ENCODE results near the gene SALL3.
"Not testable (repeated sequence)": the region's sequence is repeated elsewhere in the genome, so short reads cannot be mapped to it uniquely, and the experiment has no call there.

SALL3 gene

GRCh38 chr18:78948221-78948620, 31.4 kb upstream of the SALL3 start:
- Histone ChIP-seq H3K9ac (ENCODE audit: low read length) (no peak overlapping the region), H3K27me3 (ENCODE audit: control insufficient read depth, insufficient read depth, low read length) (no peaks in the 10 kb centered on the region), H3K27ac (ENCODE audit: low read depth, low read length) (no peak overlapping the region), H3K4me1 (ENCODE audit: control insufficient read depth, insufficient read depth, low read length) (no peaks in the 10 kb centered on the region), H3K36me3 (ENCODE audit: control insufficient read depth, insufficient read depth, low read length) (no peaks in the 10 kb centered on the region), H3K4me3 (ENCODE audit: low read length) (no peak overlapping the region)

DNA sequence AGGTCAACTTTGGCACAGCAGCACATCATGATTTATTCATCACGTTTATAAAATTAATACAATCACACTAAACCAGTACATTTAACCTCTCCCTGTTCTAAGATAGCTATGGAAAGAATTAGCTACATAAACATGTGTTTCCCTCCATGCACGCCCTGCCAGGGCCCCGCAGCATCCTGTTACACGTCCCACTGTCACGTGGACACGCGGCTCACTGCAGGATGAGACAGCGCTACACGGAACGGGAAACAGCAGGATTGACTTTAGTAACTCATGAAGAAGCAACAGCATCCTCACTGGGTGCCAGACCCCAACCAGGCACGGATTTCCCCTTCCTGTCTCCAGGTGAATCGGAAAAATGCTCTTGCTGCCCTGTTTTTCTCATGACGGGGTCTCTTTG, 30.9 kb upstream of the SALL3 start:
- H3K27me3 ChIP-seq (ENCODE audit: control insufficient read depth, insufficient read depth, low read length), result no peaks in the 10 kb centered on the region
- no peak overlapping the region for H3K9ac ChIP-seq (ENCODE audit: low read length)
- H3K27ac ChIP-seq (ENCODE audit: low read depth, low read length), result no peak overlapping the region
- H3K4me1 ChIP-seq (ENCODE audit: control insufficient read depth, insufficient read depth, low read length), result no peaks in the 10 kb centered on the region
- no peak overlapping the region for H3K4me3 ChIP-seq (ENCODE audit: low read length)
- H3K36me3 ChIP-seq (ENCODE audit: control insufficient read depth, insufficient read depth, low read length), result no peaks in the 10 kb centered on the region

- H3K27me3 ChIP-seq (ENCODE audit: control insufficient read depth, insufficient read depth, low read length), result no peaks in the 10 kb centered on the region
- H3K36me3 ChIP-seq (ENCODE audit: control insufficient read depth, insufficient read depth, low read length), result no peaks in the 10 kb centered on the region
- H3K4me1 ChIP-seq (ENCODE audit: control insufficient read depth, insufficient read depth, low read length), result no peaks in the 10 kb centered on the region
- no peak overlapping the region for H3K27ac ChIP-seq (ENCODE audit: low read depth, low read length)
- no peak overlapping the region for H3K9ac ChIP-seq (ENCODE audit: low read length)
- no peak overlapping the region for H3K4me3 ChIP-seq (ENCODE audit: low read length)
Measured at GRCh38 chr18:78949216-78949615, 30.4 kb upstream of the SALL3 start.

GRCh38 chr18:78950386-78950785, 29.2 kb upstream of the SALL3 start:
- H3K36me3 ChIP-seq (ENCODE audit: control insufficient read depth, insufficient read depth, low read length), result no peaks in the 10 kb centered on the region
- no peaks in the 10 kb centered on the region for H3K4me1 ChIP-seq (ENCODE audit: control insufficient read depth, insufficient read depth, low read length)
- H3K27me3 ChIP-seq (ENCODE audit: control insufficient read depth, insufficient read depth, low read length), result no peaks in the 10 kb centered on the region
- no peak overlapping the region for H3K27ac ChIP-seq (ENCODE audit: low read depth, low read length)
- no peak overlapping the region for H3K9ac ChIP-seq (ENCODE audit: low read length)
- no peak overlapping the region for H3K4me3 ChIP-seq (ENCODE audit: low read length)

DNA sequence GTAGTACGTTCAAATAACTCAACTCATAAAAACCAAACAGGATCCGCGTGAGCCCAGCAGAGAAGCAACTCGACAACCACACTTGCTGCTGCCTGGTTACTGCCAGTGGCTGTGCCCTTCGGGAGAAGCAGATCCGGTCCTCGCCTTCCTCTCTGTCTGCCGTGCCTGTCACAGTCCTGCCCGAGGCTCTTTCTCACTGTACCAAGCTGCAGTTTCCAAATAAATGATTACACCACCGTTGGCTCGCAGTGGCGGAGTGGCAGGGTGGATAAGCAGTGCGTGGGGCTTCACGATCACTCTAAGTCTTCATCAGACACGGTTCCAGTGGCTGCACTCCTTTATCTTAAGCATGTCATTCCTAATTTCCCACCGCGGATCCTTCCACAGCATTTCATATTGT, 26.1 kb upstream of the SALL3 start:
- H3K4me1 ChIP-seq (ENCODE audit: control insufficient read depth, insufficient read depth, low read length), result no peaks in the 10 kb centered on the region
- no peaks in the 10 kb centered on the region for H3K36me3 ChIP-seq (ENCODE audit: control insufficient read depth, insufficient read depth, low read length)
- H3K9ac ChIP-seq (ENCODE audit: low read length), result no peak overlapping the region
- H3K4me3 ChIP-seq (ENCODE audit: low read length), result no peak overlapping the region
- H3K27me3 ChIP-seq (ENCODE audit: control insufficient read depth, insufficient read depth, low read length), result no peaks in the 10 kb centered on the region
- H3K27ac ChIP-seq (ENCODE audit: low read depth, low read length), result no peak overlapping the region

DNA sequence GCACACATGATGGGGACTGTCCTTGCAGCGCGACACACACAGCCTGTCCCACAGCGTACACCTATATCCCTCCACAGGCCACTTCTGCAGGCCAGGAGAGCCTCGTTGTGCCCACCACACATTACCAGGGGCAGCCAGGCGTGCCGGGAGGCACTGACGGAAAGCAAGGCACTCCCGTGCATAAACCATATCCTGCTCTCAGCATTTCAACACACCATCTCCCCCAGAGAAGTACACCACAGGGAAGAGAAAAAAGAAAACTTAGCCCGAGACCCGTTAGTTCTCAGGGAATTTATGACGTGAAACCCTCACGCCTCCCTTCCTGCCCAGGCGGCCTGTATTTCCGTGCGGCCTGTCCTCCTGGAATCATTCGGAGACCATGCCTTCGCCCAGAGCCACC, 24.6 kb upstream of the SALL3 start:
- Histone ChIP-seq H3K4me3 (ENCODE audit: low read length) (no peak overlapping the region), H3K9ac (ENCODE audit: low read length) (no peak overlapping the region), H3K4me1 (ENCODE audit: control insufficient read depth, insufficient read depth, low read length) (no peaks in the 10 kb centered on the region), H3K27ac (ENCODE audit: low read depth, low read length) (no peak overlapping the region), H3K36me3 (ENCODE audit: control insufficient read depth, insufficient read depth, low read length) (no peaks in the 10 kb centered on the region), H3K27me3 (ENCODE audit: control insufficient read depth, insufficient read depth, low read length) (no peaks in the 10 kb centered on the region)

- Histone ChIP-seq H3K4me3 (ENCODE audit: low read length) (no peak overlapping the region), H3K9ac (ENCODE audit: low read length) (no peak overlapping the region), H3K36me3 (ENCODE audit: control insufficient read depth, insufficient read depth, low read length) (no peaks in the 10 kb centered on the region), H3K27me3 (ENCODE audit: control insufficient read depth, insufficient read depth, low read length) (no peaks in the 10 kb centered on the region), H3K27ac (ENCODE audit: low read depth, low read length) (no peak overlapping the region), H3K4me1 (ENCODE audit: control insufficient read depth, insufficient read depth, low read length) (no peaks in the 10 kb centered on the region)
Measured at GRCh38 chr18:78957140-78957539, 22.5 kb upstream of the SALL3 start.

- Histone ChIP-seq H3K27ac (ENCODE audit: low read depth, low read length) (no peak overlapping the region), H3K9ac (ENCODE audit: low read length) (no peak overlapping the region), H3K4me3 (ENCODE audit: low read length) (no peak overlapping the region), H3K27me3 (ENCODE audit: control insufficient read depth, insufficient read depth, low read length) (no peaks in the 10 kb centered on the region), H3K36me3 (ENCODE audit: control insufficient read depth, insufficient read depth, low read length) (no peaks in the 10 kb centered on the region), H3K4me1 (ENCODE audit: control insufficient read depth, insufficient read depth, low read length) (no peaks in the 10 kb centered on the region)
Measured at GRCh38 chr18:78960709-78961108, 18.9 kb upstream of the SALL3 start.

DNA sequence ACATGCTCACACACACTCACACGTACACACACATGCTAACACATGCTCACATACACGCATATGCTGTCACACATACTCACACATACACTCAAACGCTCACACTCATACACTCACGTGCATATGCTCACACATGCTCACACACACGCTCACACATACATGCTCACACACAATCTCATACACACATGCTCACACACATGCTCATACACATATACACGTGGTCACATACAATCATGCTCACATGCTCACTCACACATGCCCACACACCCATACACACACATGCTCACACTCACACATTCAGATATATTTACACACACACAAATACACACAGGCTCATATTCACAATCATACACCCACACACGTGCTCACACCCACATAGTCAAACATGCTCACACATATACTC, 17.5 kb upstream of the SALL3 start:
- H3K36me3 ChIP-seq (ENCODE audit: control insufficient read depth, insufficient read depth, low read length), result no peaks in the 10 kb centered on the region
- H3K27ac ChIP-seq (ENCODE audit: low read depth, low read length), result no peak overlapping the region
- H3K9ac ChIP-seq (ENCODE audit: low read length), result no peak overlapping the region
- H3K4me1 ChIP-seq (ENCODE audit: control insufficient read depth, insufficient read depth, low read length), result no peaks in the 10 kb centered on the region
- no peaks in the 10 kb centered on the region for H3K27me3 ChIP-seq (ENCODE audit: control insufficient read depth, insufficient read depth, low read length)
- no peak overlapping the region for H3K4me3 ChIP-seq (ENCODE audit: low read length)

DNA sequence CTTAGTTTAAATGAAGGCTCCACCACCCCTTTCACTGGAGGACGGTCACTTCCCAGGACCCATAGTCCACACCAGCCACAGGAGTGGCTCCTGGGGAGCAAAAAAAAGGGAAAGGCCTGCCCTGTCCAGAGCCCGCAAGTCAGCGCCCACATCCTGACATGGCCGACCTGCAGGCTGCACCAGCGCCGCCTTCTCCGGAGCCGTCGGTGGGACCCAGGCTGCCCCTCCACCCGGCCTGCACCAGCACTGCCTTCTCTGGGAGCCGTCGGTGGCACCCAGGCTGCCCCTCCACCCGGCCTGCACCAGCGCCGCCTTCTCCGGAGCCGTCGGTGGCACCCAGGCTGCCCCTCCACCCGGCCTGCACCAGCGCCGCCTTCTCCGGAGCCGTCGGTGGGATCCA, 14.9 kb upstream of the SALL3 start:
- H3K36me3 ChIP-seq (ENCODE audit: control insufficient read depth, insufficient read depth, low read length); H3K27me3 ChIP-seq (ENCODE audit: control insufficient read depth, insufficient read depth, low read length); H3K4me3 ChIP-seq (ENCODE audit: low read length); H3K27ac ChIP-seq (ENCODE audit: low read depth, low read length); H3K4me1 ChIP-seq (ENCODE audit: control insufficient read depth, insufficient read depth, low read length); H3K9ac ChIP-seq (ENCODE audit: low read length): not testable (repeated sequence)

GRCh38 chr18:78965260-78965659, 14.4 kb upstream of the SALL3 start:
- Histone ChIP-seq H3K4me1 (ENCODE audit: control insufficient read depth, insufficient read depth, low read length) (no peaks in the 10 kb centered on the region), H3K27me3 (ENCODE audit: control insufficient read depth, insufficient read depth, low read length) (no peaks in the 10 kb centered on the region), H3K27ac (ENCODE audit: low read depth, low read length) (no peak overlapping the region), H3K4me3 (ENCODE audit: low read length) (no peak overlapping the region), H3K36me3 (ENCODE audit: control insufficient read depth, insufficient read depth, low read length) (no peaks in the 10 kb centered on the region), H3K9ac (ENCODE audit: low read length) (no peak overlapping the region)

DNA sequence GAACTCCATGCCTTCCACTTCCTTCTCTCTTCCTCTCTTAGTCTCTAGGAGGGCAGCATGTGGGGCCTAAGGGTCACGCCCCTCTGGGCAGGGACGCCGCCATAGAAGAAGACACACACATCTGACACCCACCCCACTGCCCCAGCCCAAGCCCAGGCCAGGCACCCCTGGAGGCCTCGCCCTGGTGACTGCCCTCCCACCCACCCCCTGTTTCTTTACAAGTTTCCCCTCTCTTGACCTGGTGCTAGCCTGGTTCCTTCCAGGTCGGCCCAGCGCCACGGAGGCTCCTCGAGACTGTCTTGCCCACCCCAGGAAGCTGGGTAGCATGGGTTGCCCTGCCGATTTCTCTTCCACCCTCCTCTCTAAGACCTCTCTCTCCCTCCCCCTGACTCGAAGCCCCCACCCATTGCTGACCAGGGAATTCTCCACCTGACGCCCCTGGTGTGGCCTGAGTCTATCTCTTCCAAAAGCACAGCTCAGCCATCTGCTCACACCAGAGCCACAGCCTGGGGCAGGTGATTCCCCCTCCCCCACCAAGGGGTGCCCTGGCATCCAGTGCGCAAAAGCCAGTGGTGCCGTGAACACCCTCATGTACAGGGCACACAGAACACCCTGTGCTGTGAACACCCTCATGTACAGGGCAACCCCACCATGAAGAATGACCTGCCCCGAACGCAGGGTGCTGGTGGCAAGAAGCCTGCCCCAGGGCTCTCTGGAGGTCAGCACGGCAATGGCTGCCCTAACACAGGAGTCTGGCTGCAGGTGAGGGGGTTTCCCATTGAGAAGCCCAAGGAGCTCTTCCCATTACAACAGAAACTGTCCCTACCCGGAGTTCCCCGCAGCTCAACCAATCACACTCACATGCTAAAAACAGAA, 13.5 kb upstream of the SALL3 start:
- no peak overlapping the region for H3K9ac ChIP-seq (ENCODE audit: low read length)
- no peaks in the 10 kb centered on the region for H3K36me3 ChIP-seq (ENCODE audit: control insufficient read depth, insufficient read depth, low read length)
- H3K4me3 ChIP-seq (ENCODE audit: low read length), result no peak overlapping the region
- no peaks in the 10 kb centered on the region for H3K27me3 ChIP-seq (ENCODE audit: control insufficient read depth, insufficient read depth, low read length)
- H3K4me1 ChIP-seq (ENCODE audit: control insufficient read depth, insufficient read depth, low read length), result no peaks in the 10 kb centered on the region
- no peak overlapping the region for H3K27ac ChIP-seq (ENCODE audit: low read depth, low read length)

GRCh38 chr18:78966793-78967106, 12.9 kb upstream of the SALL3 start:
- no peaks in the 10 kb centered on the region for H3K4me1 ChIP-seq (ENCODE audit: control insufficient read depth, insufficient read depth, low read length)
- no peaks in the 10 kb centered on the region for H3K27me3 ChIP-seq (ENCODE audit: control insufficient read depth, insufficient read depth, low read length)
- H3K4me3 ChIP-seq (ENCODE audit: low read length), result no peak overlapping the region
- no peak overlapping the region for H3K27ac ChIP-seq (ENCODE audit: low read depth, low read length)
- no peak overlapping the region for H3K9ac ChIP-seq (ENCODE audit: low read length)
- no peaks in the 10 kb centered on the region for H3K36me3 ChIP-seq (ENCODE audit: control insufficient read depth, insufficient read depth, low read length)
